22Rv1 (cell line): ENCODE measurements around the gene SUCO.

Source experiments
- ZFX ChIP-seq: fragments of 450-650 bp; IDR thresholded peaks from 2 replicates; pipeline ENCODE4 v1.6.1; 2017; ENCODE audit warnings: antibody characterized with exemption, borderline replicate concordance
- TF ChIP-seq, protein P1 (sequence below): fragments of 450-650 bp; IDR thresholded peaks from 2 replicates; pipeline ENCODE4 v1.5.1; 2017; ENCODE audit warnings: mild to moderate bottlenecking

DNA sequence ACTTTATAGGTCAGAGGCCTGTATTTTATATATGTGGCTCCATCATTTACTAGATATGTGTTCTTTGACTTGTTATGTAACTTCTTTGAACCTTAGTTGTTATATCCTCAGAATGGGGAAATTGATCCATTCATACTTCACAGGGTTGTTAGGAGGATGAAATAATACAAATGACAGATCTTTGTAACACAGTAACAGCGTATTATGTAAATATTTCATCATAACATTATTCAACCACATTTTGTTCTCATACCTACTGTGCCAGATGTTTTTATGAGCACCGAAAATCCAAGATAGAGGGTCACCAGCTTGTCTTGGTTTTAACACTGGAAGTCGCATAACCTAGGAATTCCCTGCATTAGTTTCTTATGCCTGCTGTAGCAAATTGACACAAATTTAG is 3.3 kb downstream of the SUCO start:
- TF ChIP-seq, protein P1, sequence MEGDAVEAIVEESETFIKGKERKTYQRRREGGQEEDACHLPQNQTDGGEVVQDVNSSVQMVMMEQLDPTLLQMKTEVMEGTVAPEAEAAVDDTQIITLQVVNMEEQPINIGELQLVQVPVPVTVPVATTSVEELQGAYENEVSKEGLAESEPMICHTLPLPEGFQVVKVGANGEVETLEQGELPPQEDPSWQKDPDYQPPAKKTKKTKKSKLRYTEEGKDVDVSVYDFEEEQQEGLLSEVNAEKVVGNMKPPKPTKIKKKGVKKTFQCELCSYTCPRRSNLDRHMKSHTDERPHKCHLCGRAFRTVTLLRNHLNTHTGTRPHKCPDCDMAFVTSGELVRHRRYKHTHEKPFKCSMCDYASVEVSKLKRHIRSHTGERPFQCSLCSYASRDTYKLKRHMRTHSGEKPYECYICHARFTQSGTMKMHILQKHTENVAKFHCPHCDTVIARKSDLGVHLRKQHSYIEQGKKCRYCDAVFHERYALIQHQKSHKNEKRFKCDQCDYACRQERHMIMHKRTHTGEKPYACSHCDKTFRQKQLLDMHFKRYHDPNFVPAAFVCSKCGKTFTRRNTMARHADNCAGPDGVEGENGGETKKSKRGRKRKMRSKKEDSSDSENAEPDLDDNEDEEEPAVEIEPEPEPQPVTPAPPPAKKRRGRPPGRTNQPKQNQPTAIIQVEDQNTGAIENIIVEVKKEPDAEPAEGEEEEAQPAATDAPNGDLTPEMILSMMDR: no peak
- no peak for TF ChIP-seq ZFX
